ENCODE data around the gene ZNF804B. TPM values are rescaled to one million over a fixed set of nuclear protein-coding genes. Genes with fewer than 3 reads are reported as not detected.

ZNF804B gene
- total RNA-seq, 1 experiment from 2014 or later, result not detected

GRCh38 chr7:89133357-89133756 lies 373.9 kb downstream of the ZNF804B start:
- Histone ChIP-seq H2BK12ac (ENCODE audit: insufficient read length, low read depth, low read length) (no peak overlapping the region), H3K79me2 (ENCODE audit: insufficient read depth, low read length) (no peaks in the 10 kb centered on the region), H3K9ac (ENCODE audit: extremely low read depth, insufficient read length, low read length) (no peak overlapping the region), H3K18ac (ENCODE audit: insufficient read length, low read depth, low read length) (no peak overlapping the region), H2BK120ac (ENCODE audit: low read depth, low read length, poor library complexity, severe bottlenecking) (no peak overlapping the region), H3K56ac (ENCODE audit: insufficient read length, low read depth, low read length) (no peak overlapping the region), H3K14ac (ENCODE audit: insufficient read depth, low read length) (no peak overlapping the region), H3K23me2 (ENCODE audit: insufficient read length, low read depth, low read length, poor library complexity, severe bottlenecking) (no peaks in the 10 kb centered on the region), H3K4ac (ENCODE audit: low read depth, low read length) (no peak overlapping the region), H3K23ac (ENCODE audit: insufficient read length, low read depth, low read length) (no peak overlapping the region), H2AFZ (ENCODE audit: low read length) (no peak overlapping the region), H4K8ac (replicated peaks; ENCODE audit: insufficient read length, low read depth, low read length) (no peak overlapping the region), H3K4me1 (ENCODE audit: insufficient read depth, low read length) (no peaks in the 10 kb centered on the region), H4K5ac (ENCODE audit: insufficient read length, low read depth, low read length) (no peak overlapping the region), H2BK15ac (ENCODE audit: low read depth, low read length) (no peak overlapping the region), H3K4me2 (ENCODE audit: insufficient read depth, insufficient read length, low read length) (no peak overlapping the region), H2BK20ac (ENCODE audit: low read depth, low read length, poor library complexity, severe bottlenecking) (no peak overlapping the region), H4K91ac (ENCODE audit: insufficient read length, low read depth, low read length) (no peak overlapping the region), H2BK5ac (ENCODE audit: insufficient read length, low read length) (no peak overlapping the region), H3T11ph (ENCODE audit: low read length) (no peak overlapping the region), H4K20me1 (ENCODE audit: control insufficient read depth, insufficient read depth, insufficient read length) (no peaks in the 10 kb centered on the region), H3K27me3 (ENCODE audit: insufficient read depth, low read length) (no peaks in the 10 kb centered on the region), H3K9me3 (ENCODE audit: control insufficient read depth, low read depth, low read length) (no peaks in the 10 kb centered on the region), H2AK5ac (ENCODE audit: insufficient read length, low read length) (no peak overlapping the region), H3K27ac (ENCODE audit: insufficient read length, low read depth, low read length) (no peak overlapping the region), H3K79me1 (ENCODE audit: insufficient read depth, low read depth, low read length, poor library complexity, severe bottlenecking) (no peaks in the 10 kb centered on the region)
- H3K4me1 Mint-ChIP-seq, result peaks cover 3 to 14% of the 10 kb centered on the region in 2 experiments; a peak in 3 of 4 replicates
- whole genome bisulfite sequencing (ENCODE audit: extremely low coverage, insufficient read length, low lambda C conversion rate), result no CpG with 5 or more reads among the region's 3 CpGs
- H3K4me3 Mint-ChIP-seq, result no peak overlapping the region
- DNase-seq, result no peak
- no peak overlapping the region for H3K27ac Mint-ChIP-seq
- TF ChIP-seq CTCF (conservative IDR thresholded peaks at IDR 0.05), result no peak
- H3K27me3 Mint-ChIP-seq (ENCODE audit: low read depth), result no peaks in the 10 kb centered on the region
- H3K36me3 Mint-ChIP-seq (ENCODE audit: insufficient read depth in 1 of 3, low read depth in 3 of 3), result peaks cover 0 to 4% (median 0%) of the 10 kb centered on the region in 3 experiments; a peak in 1 of 7 replicates
- H3K9me3 Mint-ChIP-seq, result no peaks in the 10 kb centered on the region

Data from H9 (cell line).